Neural cell (in vitro differentiated cells): ENCODE results near the gene OGDH. TPM values are rescaled to one million over a fixed set of nuclear protein-coding genes. Genes with fewer than 3 reads are reported as not detected.

Source experiments
- H2AFZ ChIP-seq: fragments of 200-600, 300-800 bp; sonication (generic), shearing (Covaris generic); 2 replicates; pipeline ENCODE4 v1.6.0; 2014; ENCODE audit warnings: low read depth, mild to moderate bottlenecking, antibody characterized with exemption, low read length, moderate library complexity
- H3F3A ChIP-seq: fragments of 200-600 bp; shearing (Covaris generic); 2 replicates; pipeline ENCODE4 v1.6.1; 2016; ENCODE audit warnings: mild to moderate bottlenecking, moderate library complexity, mixed read lengths, antibody characterized with exemption, low read length; ENCODE audit not compliant: insufficient read depth, poor library complexity, severe bottlenecking
- H3K27ac ChIP-seq: fragments of 200-600, 300-800 bp; sonication (generic), shearing (Covaris generic); 2 replicates; pipeline ENCODE4 v1.5.1; 2014; ENCODE audit warnings: mild to moderate bottlenecking, low read length, moderate library complexity
- H3K27me3 ChIP-seq: fragments of 300-800, 200-600 bp; sonication (generic), shearing (Covaris generic); 2 replicates; pipeline ENCODE4 v1.6.0; 2014; ENCODE audit warnings: mild to moderate bottlenecking, low read depth, low read length, moderate library complexity; ENCODE audit not compliant: insufficient read depth
- H3K36me3 ChIP-seq: fragments of 300-800, 200-600 bp; sonication (generic), shearing (Covaris generic); 2 replicates; pipeline ENCODE4 v1.5.1; 2014; ENCODE audit warnings: mild to moderate bottlenecking, antibody characterized with exemption, low read length, moderate library complexity; ENCODE audit not compliant: insufficient read depth
- H3K4me2 ChIP-seq: fragments of 300-800, 200-600 bp; sonication (generic), shearing (Covaris generic); 2 replicates; pipeline ENCODE4 v1.6.0; 2014; ENCODE audit warnings: mild to moderate bottlenecking, low read length
- H3K4me3 ChIP-seq: fragments of 300-800, 200-600 bp; sonication (generic), shearing (Covaris generic); 2 replicates; pipeline ENCODE4 v1.5.1; 2014; ENCODE audit warnings: mild to moderate bottlenecking, low read length, moderate library complexity
- H3K79me2 ChIP-seq: fragments of 200-600 bp; shearing (Covaris generic); replicated peaks from 2 replicates; pipeline ENCODE4 v1.6.0; 2014; ENCODE audit warnings: mild to moderate bottlenecking, low read length, moderate library complexity; ENCODE audit not compliant: insufficient read depth
- H3K9ac ChIP-seq: fragments of 300-800, 200-600 bp; sonication (generic), shearing (Covaris generic); 2 replicates; pipeline ENCODE4 v1.6.1; 2016; ENCODE audit warnings: mild to moderate bottlenecking, low read length, mixed read lengths
- H3K9me2 ChIP-seq: fragments of 200-600 bp; shearing (Covaris generic); 2 replicates; pipeline ENCODE4 v1.6.1; 2016; ENCODE audit warnings: mild to moderate bottlenecking, low read length, mixed read lengths; ENCODE audit not compliant: insufficient read depth
- H3K9me3 ChIP-seq: fragments of 200-600, 300-800 bp; sonication (generic), shearing (Covaris generic); 2 replicates; pipeline ENCODE4 v1.6.1; 2016; ENCODE audit warnings: mild to moderate bottlenecking, mixed run types, low read length, moderate library complexity, mixed read lengths
- H4K20me1 ChIP-seq: fragments of 200-600 bp; shearing (Covaris generic); 2 replicates; pipeline ENCODE4 v1.6.1; 2016; ENCODE audit warnings: mild to moderate bottlenecking, mixed run types; ENCODE audit not compliant: insufficient read depth
- EP300 ChIP-seq: fragments of 450-650 bp; conservative IDR thresholded peaks from 2 replicates; pipeline ENCODE4 v1.6.1; 2014; ENCODE audit warnings: antibody characterized with exemption, mild to moderate bottlenecking, moderate library complexity; ENCODE audit not compliant: poor library complexity, severe bottlenecking
- EZH2 ChIP-seq: fragments of 200-600, 300-800 bp; shearing (Covaris generic), sonication (generic); IDR thresholded peaks from 2 replicates; pipeline ENCODE4 v1.6.1; 2014; ENCODE audit warnings: antibody characterized with exemption, low read length, borderline replicate concordance, mild to moderate bottlenecking; ENCODE audit not compliant: insufficient read depth, poor library complexity, severe bottlenecking
- MXI1 ChIP-seq: fragments of 450-650 bp; conservative IDR thresholded peaks from 2 replicates; pipeline ENCODE4 v1.6.1; 2014; ENCODE audit warnings: antibody characterized with exemption, mild to moderate bottlenecking; ENCODE audit not compliant: poor library complexity, severe bottlenecking
- POLR2AphosphoS5 ChIP-seq: IDR thresholded peaks from 2 replicates; pipeline ENCODE4 v1.6.1; 2012
- RAD21 ChIP-seq: fragments of 450-650 bp; conservative IDR thresholded peaks from 2 replicates; pipeline ENCODE4 v1.6.1; 2014; ENCODE audit warnings: antibody characterized with exemption, mild to moderate bottlenecking, moderate library complexity
- REST ChIP-seq: IDR thresholded peaks from 2 replicates; pipeline ENCODE4 v1.6.1; 2012; ENCODE audit warnings: borderline replicate concordance
- SMC3 ChIP-seq: fragments of 450-650 bp; conservative IDR thresholded peaks from 2 replicates; pipeline ENCODE4 v1.6.1; 2014; ENCODE audit warnings: antibody characterized with exemption, mild to moderate bottlenecking, moderate library complexity; ENCODE audit not compliant: poor library complexity
- TAF1 ChIP-seq: IDR thresholded peaks from 2 replicates; pipeline ENCODE4 v1.6.1; 2012; ENCODE audit warnings: low read depth
- polyA plus RNA-seq: library from polyadenylated mRNA; depleted of rRNA; stranded (reverse); fragments of >200 nt; gene quantifications from 2 replicates; pipeline ENCODE4 v1.2.3, GENCODE V29; 2014
- TF ChIP-seq, protein P1 (sequence below): fragments of 450-650 bp; IDR thresholded peaks from 2 replicates; pipeline ENCODE4 v1.5.1; 2014; ENCODE audit warnings: antibody characterized with exemption, mild to moderate bottlenecking, moderate library complexity; ENCODE audit not compliant: poor library complexity, severe bottlenecking

Gene OGDH
- polyA plus RNA-seq, 1 donor from 2014 or later, result 16.9 TPM

GRCh38 chr7:44674381-44674780 is 68.0 kb downstream of the OGDH start:
- no peaks in the 10 kb centered on the region for H3K9me3 ChIP-seq
- H3K27me3 ChIP-seq, result no peaks in the 10 kb centered on the region
- no peak overlapping the region for H2AFZ ChIP-seq
- H3K4me2 ChIP-seq, result no peak overlapping the region
- no peaks in the 10 kb centered on the region for H3F3A ChIP-seq
- H3K9me2 ChIP-seq, result no peaks in the 10 kb centered on the region
- H3K27ac ChIP-seq, result no peak overlapping the region
- no peaks in the 10 kb centered on the region for H4K20me1 ChIP-seq
- no peaks in the 10 kb centered on the region for H3K36me3 ChIP-seq
- TF ChIP-seq, protein P1, sequence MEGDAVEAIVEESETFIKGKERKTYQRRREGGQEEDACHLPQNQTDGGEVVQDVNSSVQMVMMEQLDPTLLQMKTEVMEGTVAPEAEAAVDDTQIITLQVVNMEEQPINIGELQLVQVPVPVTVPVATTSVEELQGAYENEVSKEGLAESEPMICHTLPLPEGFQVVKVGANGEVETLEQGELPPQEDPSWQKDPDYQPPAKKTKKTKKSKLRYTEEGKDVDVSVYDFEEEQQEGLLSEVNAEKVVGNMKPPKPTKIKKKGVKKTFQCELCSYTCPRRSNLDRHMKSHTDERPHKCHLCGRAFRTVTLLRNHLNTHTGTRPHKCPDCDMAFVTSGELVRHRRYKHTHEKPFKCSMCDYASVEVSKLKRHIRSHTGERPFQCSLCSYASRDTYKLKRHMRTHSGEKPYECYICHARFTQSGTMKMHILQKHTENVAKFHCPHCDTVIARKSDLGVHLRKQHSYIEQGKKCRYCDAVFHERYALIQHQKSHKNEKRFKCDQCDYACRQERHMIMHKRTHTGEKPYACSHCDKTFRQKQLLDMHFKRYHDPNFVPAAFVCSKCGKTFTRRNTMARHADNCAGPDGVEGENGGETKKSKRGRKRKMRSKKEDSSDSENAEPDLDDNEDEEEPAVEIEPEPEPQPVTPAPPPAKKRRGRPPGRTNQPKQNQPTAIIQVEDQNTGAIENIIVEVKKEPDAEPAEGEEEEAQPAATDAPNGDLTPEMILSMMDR, result no peak
- no peak for TF ChIP-seq SMC3
- TF ChIP-seq MXI1, result no peak
- no peak for TF ChIP-seq TAF1
- no peak for TF ChIP-seq EZH2
- TF ChIP-seq POLR2AphosphoS5, result no peak
- no peak for TF ChIP-seq RAD21
- TF ChIP-seq REST, result no peak
- TF ChIP-seq EP300, result no peak
- no peak overlapping the region for H3K9ac ChIP-seq
- no peak overlapping the region for H3K4me3 ChIP-seq
- H3K79me2 ChIP-seq, result no peaks in the 10 kb centered on the region

DNA sequence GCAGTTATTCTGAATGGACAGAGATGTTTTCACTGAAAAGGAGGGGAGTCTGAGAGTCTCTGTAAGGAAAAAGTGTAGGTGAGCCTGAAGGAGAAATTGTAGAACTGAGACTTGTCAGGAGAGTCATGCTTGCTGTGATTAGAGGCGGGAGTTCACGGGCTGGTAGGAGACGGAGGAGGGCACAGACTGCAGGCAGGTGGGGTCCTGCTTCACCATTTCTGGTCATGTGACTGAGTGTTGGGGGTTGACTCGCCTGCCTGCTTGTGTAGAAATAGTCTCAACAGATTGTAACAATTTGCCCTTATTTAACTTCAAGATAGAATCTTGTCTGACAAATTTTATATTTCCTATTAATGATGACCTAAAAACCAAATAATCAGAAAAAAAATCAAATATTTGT is 70.3 kb downstream of the OGDH start:
- Histone ChIP-seq H3K79me2 (no peaks in the 10 kb centered on the region), H3F3A (no peaks in the 10 kb centered on the region), H3K4me2 (no peak overlapping the region), H3K36me3 (no peaks in the 10 kb centered on the region), H3K9me3 (no peaks in the 10 kb centered on the region), H3K9me2 (no peaks in the 10 kb centered on the region), H3K27ac (no peak overlapping the region), H3K4me3 (no peak overlapping the region), H3K27me3 (no peaks in the 10 kb centered on the region), H2AFZ (no peak overlapping the region), H3K9ac (no peak overlapping the region), H4K20me1 (no peaks in the 10 kb centered on the region)
- TF ChIP-seq MXI1, result no peak
- TF ChIP-seq POLR2AphosphoS5, result no peak
- no peak for TF ChIP-seq SMC3
- TF ChIP-seq, protein P1, result no peak
- no peak for TF ChIP-seq TAF1
- TF ChIP-seq EP300, result no peak
- TF ChIP-seq RAD21, result no peak
- no peak for TF ChIP-seq REST
- no peak for TF ChIP-seq EZH2
